ENCODE data around the gene CDH4.

CDH4 gene

DNA sequence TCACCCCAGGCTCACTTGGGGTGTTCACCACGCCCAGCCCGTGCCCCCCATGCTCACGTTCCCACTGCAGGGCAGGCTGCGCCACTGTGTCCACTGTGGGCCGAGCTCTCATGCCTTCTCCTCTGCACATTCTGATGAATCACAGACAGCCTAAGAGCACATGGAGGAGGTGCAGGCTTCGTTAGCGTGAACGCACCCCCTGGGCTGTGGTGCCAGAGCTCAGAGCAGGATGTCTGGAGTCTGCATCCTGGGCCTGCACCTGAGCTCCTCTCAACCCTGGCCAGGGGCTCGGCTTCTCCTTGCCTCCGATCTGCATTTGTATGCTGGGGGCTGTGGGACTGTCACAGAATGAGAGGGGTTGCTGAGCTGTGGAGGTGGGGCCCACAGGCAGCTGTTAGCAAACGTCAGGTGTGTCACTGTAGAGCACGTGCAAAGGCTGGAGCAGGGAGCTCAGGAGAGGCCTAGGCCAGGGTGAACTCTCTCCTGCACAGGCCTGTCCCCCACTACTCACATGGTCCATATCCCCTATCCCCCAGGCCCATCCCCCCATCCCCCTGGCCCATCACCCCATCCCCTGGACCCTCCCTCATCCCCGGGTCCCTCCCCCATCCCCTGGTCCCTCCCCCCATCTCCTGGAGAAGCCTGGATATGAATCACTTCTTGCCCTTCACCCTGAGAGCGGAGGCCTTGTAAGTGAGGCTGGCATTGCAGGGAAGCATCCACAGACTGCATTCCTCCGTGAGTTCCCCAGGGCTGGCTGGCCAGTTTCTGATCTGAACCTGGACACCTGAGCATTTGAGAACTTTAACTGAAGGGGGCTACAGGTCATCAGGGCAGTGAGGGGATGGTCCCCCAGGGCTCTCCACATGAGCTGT lies 504.1 kb downstream of the CDH4 start:
- Histone ChIP-seq H3K9ac (ENCODE audit: low read depth in 1 of 2, low read length in 2 of 2) (no peak overlapping the region), H3K9me3 (ENCODE audit: control insufficient read depth in 1 of 2, low read length in 2 of 2) (peaks cover 0 to under 1% of the 10 kb centered on the region in 2 donors), H3K36me3 (ENCODE audit: control insufficient read depth in 1 of 2, insufficient read depth in 2 of 2, low read length in 2 of 2) (no peaks in the 10 kb centered on the region), H3K27ac (ENCODE audit: low read depth, low read length) (no peak overlapping the region), H3K4me3 (ENCODE audit: low read depth in 1 of 2, low read length in 2 of 2) (no peak overlapping the region), H3K27me3 (ENCODE audit: control insufficient read depth in 1 of 2, insufficient read depth in 2 of 2, low read length in 2 of 2) (no peaks in the 10 kb centered on the region), H3K4me1 (ENCODE audit: control insufficient read depth in 1 of 2, insufficient read depth in 2 of 2, low read length in 2 of 2) (no peaks in the 10 kb centered on the region)

DNA sequence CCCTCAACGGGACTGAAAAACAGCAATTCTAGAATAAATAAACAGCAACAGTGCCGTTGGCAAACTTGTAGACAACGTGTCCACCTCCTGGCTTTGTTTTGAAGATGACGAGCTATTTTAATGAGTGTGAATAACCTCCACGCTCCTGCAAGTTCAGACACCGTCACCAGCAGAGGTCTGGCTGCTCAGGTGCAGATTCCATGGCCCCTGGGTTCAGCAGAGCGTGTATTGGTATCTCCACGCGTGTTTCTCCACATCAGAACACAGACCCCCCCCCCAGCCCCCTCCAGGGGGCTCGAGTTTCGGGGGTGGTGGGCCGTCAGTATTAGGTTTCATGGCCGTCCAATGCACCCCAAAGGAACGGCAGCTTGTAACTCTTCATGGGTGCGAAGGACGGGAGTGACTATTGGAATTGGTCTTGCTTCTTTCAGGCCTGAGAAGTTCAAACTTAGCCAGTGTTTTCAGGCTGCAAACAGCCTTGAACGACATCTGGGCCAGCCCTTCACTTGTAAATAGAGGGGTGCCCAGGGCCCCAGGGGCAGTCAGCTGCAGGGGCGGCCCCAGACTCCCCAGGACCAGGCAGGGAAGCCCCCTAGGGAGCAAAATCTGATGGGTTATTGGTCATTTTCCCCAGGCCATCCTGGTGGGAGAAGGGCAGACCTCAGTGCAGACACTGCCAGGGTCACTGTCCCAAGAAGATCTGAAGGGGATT lies 505.1 kb downstream of the CDH4 start:
- H3K4me3 ChIP-seq (ENCODE audit: low read depth in 1 of 2, low read length in 2 of 2), result no peak overlapping the region
- no peak overlapping the region for H3K9ac ChIP-seq (ENCODE audit: low read depth in 1 of 2, low read length in 2 of 2)
- H3K4me1 ChIP-seq (ENCODE audit: control insufficient read depth in 1 of 2, insufficient read depth in 2 of 2, low read length in 2 of 2), result no peaks in the 10 kb centered on the region
- no peaks in the 10 kb centered on the region for H3K36me3 ChIP-seq (ENCODE audit: control insufficient read depth in 1 of 2, insufficient read depth in 2 of 2, low read length in 2 of 2)
- no peak overlapping the region for H3K27ac ChIP-seq (ENCODE audit: low read depth, low read length)
- no peaks in the 10 kb centered on the region for H3K27me3 ChIP-seq (ENCODE audit: control insufficient read depth in 1 of 2, insufficient read depth in 2 of 2, low read length in 2 of 2)
- H3K9me3 ChIP-seq (ENCODE audit: control insufficient read depth in 1 of 2, low read length in 2 of 2), result no peaks in the 10 kb centered on the region

DNA sequence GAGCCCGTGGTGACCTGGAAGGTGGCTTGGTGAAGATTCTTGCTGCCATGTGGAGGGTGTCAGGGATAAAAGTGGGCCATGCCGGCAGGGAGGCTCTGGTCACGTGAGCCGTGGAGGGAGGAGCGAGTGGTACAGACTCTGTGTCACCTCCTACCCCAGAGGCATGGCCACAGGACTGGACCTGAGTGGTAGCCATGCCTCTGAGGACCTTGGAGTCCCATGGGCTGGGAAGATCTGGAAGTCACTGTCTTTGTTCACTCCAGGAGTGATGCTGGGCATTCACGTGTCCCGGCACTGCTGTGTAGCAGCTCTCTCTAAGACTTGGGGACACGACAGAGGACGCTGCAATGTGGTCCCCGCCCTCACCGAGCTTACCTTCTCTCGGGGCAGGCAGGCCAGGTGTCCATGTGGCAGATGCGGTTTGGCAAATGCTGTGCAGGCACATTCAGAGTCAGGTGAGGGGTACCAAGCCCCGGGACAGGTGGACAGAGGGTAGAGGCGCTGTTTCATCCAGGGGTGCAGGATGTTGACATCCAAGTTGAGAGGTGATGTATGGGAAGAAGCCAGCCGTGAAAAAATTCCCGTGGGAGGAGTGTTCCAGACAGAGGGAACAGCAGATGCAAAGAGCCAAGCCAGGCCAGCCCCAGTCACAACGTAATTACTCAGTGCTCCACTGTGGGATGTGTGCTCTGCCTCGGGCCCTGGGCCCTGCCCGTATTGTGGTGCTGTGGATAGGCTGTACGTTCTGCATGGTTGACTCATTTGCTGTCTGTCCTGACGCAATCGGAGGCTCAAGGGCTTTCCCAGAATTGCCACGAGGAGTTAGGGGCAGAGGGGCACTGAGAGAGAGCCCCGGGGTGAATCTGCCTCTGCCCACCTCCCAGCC lies 505.9 kb downstream of the CDH4 start:
- Histone ChIP-seq H3K27me3 (ENCODE audit: control insufficient read depth in 1 of 2, insufficient read depth in 2 of 2, low read length in 2 of 2) (no peaks in the 10 kb centered on the region), H3K27ac (ENCODE audit: low read depth, low read length) (no peak overlapping the region), H3K36me3 (ENCODE audit: control insufficient read depth in 1 of 2, insufficient read depth in 2 of 2, low read length in 2 of 2) (no peaks in the 10 kb centered on the region), H3K9ac (ENCODE audit: low read depth in 1 of 2, low read length in 2 of 2) (no peak overlapping the region), H3K4me3 (ENCODE audit: low read depth in 1 of 2, low read length in 2 of 2) (no peak overlapping the region), H3K4me1 (ENCODE audit: control insufficient read depth in 1 of 2, insufficient read depth in 2 of 2, low read length in 2 of 2) (no peaks in the 10 kb centered on the region), H3K9me3 (ENCODE audit: control insufficient read depth in 1 of 2, low read length in 2 of 2) (no peaks in the 10 kb centered on the region)

- Histone ChIP-seq H3K4me1 (ENCODE audit: control insufficient read depth in 1 of 2, insufficient read depth in 2 of 2, low read length in 2 of 2) (no peaks in the 10 kb centered on the region), H3K27me3 (ENCODE audit: control insufficient read depth in 1 of 2, insufficient read depth in 2 of 2, low read length in 2 of 2) (no peaks in the 10 kb centered on the region)
These were observed 506.6 kb downstream of the CDH4 start for GRCh38 chr20:61758564-61759200.

DNA sequence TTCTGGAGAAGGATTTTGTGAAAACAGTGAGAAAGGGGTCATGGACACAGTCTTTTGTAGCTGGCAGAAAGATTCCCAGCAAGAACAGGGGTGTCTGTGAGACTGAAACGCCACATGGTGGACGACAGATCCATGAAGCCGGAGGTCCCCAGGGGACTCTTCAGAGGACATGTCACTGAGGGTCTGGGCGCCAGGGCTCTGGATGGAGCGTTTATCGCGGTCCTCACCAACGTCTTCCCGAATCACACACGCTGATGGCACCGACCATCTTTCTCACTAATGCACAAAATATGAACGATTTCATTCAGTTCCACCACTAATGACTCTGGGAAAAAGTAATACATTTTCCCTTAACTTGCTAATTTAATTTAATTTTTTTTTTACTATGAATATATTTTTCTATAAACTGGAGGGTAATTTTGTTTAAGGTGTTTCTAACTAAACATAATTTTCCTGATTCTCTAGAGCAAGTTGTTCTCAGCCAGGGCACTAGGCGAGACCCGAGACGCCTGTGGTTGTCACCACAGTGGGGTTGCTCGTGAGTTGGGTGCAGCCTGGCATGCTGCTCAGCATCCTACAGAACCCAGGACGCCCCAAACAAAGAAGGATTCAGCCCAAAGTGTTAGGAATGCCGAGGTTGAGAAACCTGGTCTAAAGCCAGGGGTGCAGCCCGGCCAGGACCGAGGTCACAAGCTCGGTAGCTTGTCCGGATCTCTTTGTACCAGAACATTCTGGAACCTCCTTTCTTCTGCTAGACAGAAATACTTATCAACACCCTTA lies 507.4 kb downstream of the CDH4 start:
- Histone ChIP-seq H3K4me3 (ENCODE audit: low read depth in 1 of 2, low read length in 2 of 2) (no peak overlapping the region), H3K27me3 (ENCODE audit: control insufficient read depth in 1 of 2, insufficient read depth in 2 of 2, low read length in 2 of 2) (no peaks in the 10 kb centered on the region), H3K27ac (ENCODE audit: low read depth, low read length) (no peak overlapping the region), H3K9ac (ENCODE audit: low read depth in 1 of 2, low read length in 2 of 2) (no peak overlapping the region), H3K36me3 (ENCODE audit: control insufficient read depth in 1 of 2, insufficient read depth in 2 of 2, low read length in 2 of 2) (no peaks in the 10 kb centered on the region), H3K9me3 (ENCODE audit: control insufficient read depth in 1 of 2, low read length in 2 of 2) (no peaks in the 10 kb centered on the region), H3K4me1 (ENCODE audit: control insufficient read depth in 1 of 2, insufficient read depth in 2 of 2, low read length in 2 of 2) (no peaks in the 10 kb centered on the region)

More at GRCh38 chr20:61758564-61759200, 506.6 kb downstream of the CDH4 start:
- H3K9ac ChIP-seq (ENCODE audit: low read depth in 1 of 2, low read length in 2 of 2), result no peak overlapping the region
- no peak overlapping the region for H3K27ac ChIP-seq (ENCODE audit: low read depth, low read length)
- no peaks in the 10 kb centered on the region for H3K36me3 ChIP-seq (ENCODE audit: control insufficient read depth in 1 of 2, insufficient read depth in 2 of 2, low read length in 2 of 2)
- no peak overlapping the region for H3K4me3 ChIP-seq (ENCODE audit: low read depth in 1 of 2, low read length in 2 of 2)
- H3K9me3 ChIP-seq (ENCODE audit: control insufficient read depth in 1 of 2, low read length in 2 of 2), result no peaks in the 10 kb centered on the region

GRCh38 chr20:61760321-61760720 lies 508.3 kb downstream of the CDH4 start:
- H3K27ac ChIP-seq (ENCODE audit: low read depth, low read length), result no peak overlapping the region
- H3K9ac ChIP-seq (ENCODE audit: low read depth in 1 of 2, low read length in 2 of 2), result no peak overlapping the region
- no peaks in the 10 kb centered on the region for H3K27me3 ChIP-seq (ENCODE audit: control insufficient read depth in 1 of 2, insufficient read depth in 2 of 2, low read length in 2 of 2)
- no peaks in the 10 kb centered on the region for H3K36me3 ChIP-seq (ENCODE audit: control insufficient read depth in 1 of 2, insufficient read depth in 2 of 2, low read length in 2 of 2)
- no peaks in the 10 kb centered on the region for H3K4me1 ChIP-seq (ENCODE audit: control insufficient read depth in 1 of 2, insufficient read depth in 2 of 2, low read length in 2 of 2)
- H3K9me3 ChIP-seq (ENCODE audit: control insufficient read depth in 1 of 2, low read length in 2 of 2), result no peaks in the 10 kb centered on the region
- no peak overlapping the region for H3K4me3 ChIP-seq (ENCODE audit: low read depth in 1 of 2, low read length in 2 of 2)

DNA sequence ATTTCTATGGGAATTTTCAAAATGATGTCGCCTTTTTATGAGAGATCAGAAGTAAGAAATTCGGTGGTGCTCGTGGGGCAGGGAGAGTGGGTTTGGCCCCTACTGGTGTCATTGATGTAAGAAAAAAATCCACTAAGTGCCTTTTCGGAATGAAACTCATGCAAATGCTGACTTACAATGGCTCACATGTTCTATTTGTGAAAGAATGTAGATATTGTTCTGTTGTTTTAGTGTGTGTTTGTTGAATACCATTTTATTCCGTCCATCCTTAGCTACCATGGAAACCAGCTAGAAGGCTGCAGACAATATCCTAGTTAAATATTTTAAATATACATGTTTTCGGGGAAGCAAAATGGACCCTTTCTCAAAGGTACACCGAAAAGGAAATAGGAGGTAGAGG lies 508.7 kb downstream of the CDH4 start:
- Histone ChIP-seq H3K4me3 (ENCODE audit: low read depth in 1 of 2, low read length in 2 of 2) (no peak overlapping the region), H3K4me1 (ENCODE audit: control insufficient read depth in 1 of 2, insufficient read depth in 2 of 2, low read length in 2 of 2) (no peaks in the 10 kb centered on the region), H3K36me3 (ENCODE audit: control insufficient read depth in 1 of 2, insufficient read depth in 2 of 2, low read length in 2 of 2) (no peaks in the 10 kb centered on the region), H3K9me3 (ENCODE audit: control insufficient read depth in 1 of 2, low read length in 2 of 2) (no peaks in the 10 kb centered on the region), H3K9ac (ENCODE audit: low read depth in 1 of 2, low read length in 2 of 2) (no peak overlapping the region), H3K27me3 (ENCODE audit: control insufficient read depth in 1 of 2, insufficient read depth in 2 of 2, low read length in 2 of 2) (no peaks in the 10 kb centered on the region), H3K27ac (ENCODE audit: low read depth, low read length) (no peak overlapping the region)

- no peaks in the 10 kb centered on the region for H3K36me3 ChIP-seq (ENCODE audit: control insufficient read depth in 1 of 2, insufficient read depth in 2 of 2, low read length in 2 of 2)
- no peak overlapping the region for H3K9ac ChIP-seq (ENCODE audit: low read depth in 1 of 2, low read length in 2 of 2)
- H3K4me1 ChIP-seq (ENCODE audit: control insufficient read depth in 1 of 2, insufficient read depth in 2 of 2, low read length in 2 of 2), result no peaks in the 10 kb centered on the region
- no peak overlapping the region for H3K4me3 ChIP-seq (ENCODE audit: low read depth in 1 of 2, low read length in 2 of 2)
- H3K27ac ChIP-seq (ENCODE audit: low read depth, low read length), result no peak overlapping the region
- no peaks in the 10 kb centered on the region for H3K27me3 ChIP-seq (ENCODE audit: control insufficient read depth in 1 of 2, insufficient read depth in 2 of 2, low read length in 2 of 2)
- H3K9me3 ChIP-seq (ENCODE audit: control insufficient read depth in 1 of 2, low read length in 2 of 2), result no peaks in the 10 kb centered on the region
These were observed 509.5 kb downstream of the CDH4 start for GRCh38 chr20:61761453-61762166.
